ENCODE measurements around the gene RAD51D.

The RAD51D gene

GRCh38 chr17:35084987-35085386, 34.7 kb downstream of the RAD51D start:
- no peak for DNase-seq (ENCODE audit: low read depth, low spot score)
- Histone ChIP-seq H3K27me3 (ENCODE audit: insufficient read depth, insufficient read length) (no peaks in the 10 kb centered on the region), H3K4me3 (ENCODE audit: insufficient read length, low read depth) (no peak overlapping the region), H3K36me3 (ENCODE audit: insufficient read depth, insufficient read length, low read length) (no peaks in the 10 kb centered on the region), H3K9ac (ENCODE audit: insufficient read length, low read depth) (no peak overlapping the region), H3K9me3 (ENCODE audit: insufficient read depth, low read length) (no peaks in the 10 kb centered on the region), H3K4me1 (ENCODE audit: insufficient read depth, insufficient read length) (peaks cover 3% of the 10 kb centered on the region)
- TF ChIP-seq SUZ12 (IDR thresholded peaks at IDR 0.05; ENCODE audit: extremely low read depth, insufficient read depth, insufficient read length) (no peak), YY1 (IDR thresholded peaks at IDR 0.05; ENCODE audit: insufficient read depth, insufficient read length) (no peak), ZNF274 (IDR thresholded peaks at IDR 0.05; ENCODE audit: low read depth, low read length) (no peak)

GRCh38 chr17:35083071-35083470, 36.6 kb downstream of the RAD51D start:
- no peak overlapping the region for H3K9ac ChIP-seq (ENCODE audit: insufficient read length, low read depth)
- H3K4me1 ChIP-seq (ENCODE audit: insufficient read depth, insufficient read length) = no peaks in the 10 kb centered on the region
- H3K36me3 ChIP-seq (ENCODE audit: insufficient read depth, insufficient read length, low read length) = no peaks in the 10 kb centered on the region
- DNase-seq (ENCODE audit: low read depth, low spot score) = no peak
- TF ChIP-seq ZNF274 (IDR thresholded peaks at IDR 0.05; ENCODE audit: low read depth, low read length) (no peak), YY1 (IDR thresholded peaks at IDR 0.05; ENCODE audit: insufficient read depth, insufficient read length) (no peak), SUZ12 (IDR thresholded peaks at IDR 0.05; ENCODE audit: extremely low read depth, insufficient read depth, insufficient read length) (no peak)
- H3K4me3 ChIP-seq (ENCODE audit: insufficient read length, low read depth) = no peak overlapping the region
- H3K27me3 ChIP-seq (ENCODE audit: insufficient read depth, insufficient read length) = no peaks in the 10 kb centered on the region
- H3K9me3 ChIP-seq (ENCODE audit: insufficient read depth, low read length) = no peaks in the 10 kb centered on the region

- no peaks in the 10 kb centered on the region for H3K9me3 ChIP-seq (ENCODE audit: insufficient read depth, low read length)
- no peaks in the 10 kb centered on the region for H3K27me3 ChIP-seq (ENCODE audit: insufficient read depth, insufficient read length)
- no peak overlapping the region for H3K4me3 ChIP-seq (ENCODE audit: insufficient read length, low read depth)
- TF ChIP-seq YY1 (IDR thresholded peaks at IDR 0.05; ENCODE audit: insufficient read depth, insufficient read length) (no peak), SUZ12 (IDR thresholded peaks at IDR 0.05; ENCODE audit: extremely low read depth, insufficient read depth, insufficient read length) (no peak), ZNF274 (IDR thresholded peaks at IDR 0.05; ENCODE audit: low read depth, low read length) (no peak)
- H3K9ac ChIP-seq (ENCODE audit: insufficient read length, low read depth) = no peak overlapping the region
- no peaks in the 10 kb centered on the region for H3K4me1 ChIP-seq (ENCODE audit: insufficient read depth, insufficient read length)
- no peaks in the 10 kb centered on the region for H3K36me3 ChIP-seq (ENCODE audit: insufficient read depth, insufficient read length, low read length)
- no peak for DNase-seq (ENCODE audit: low read depth, low spot score)
Measured at GRCh38 chr17:35082073-35082657, 37.5 kb downstream of the RAD51D start.

GRCh38 chr17:35081638-35082037, 38.0 kb downstream of the RAD51D start:
- Histone ChIP-seq H3K36me3 (ENCODE audit: insufficient read depth, insufficient read length, low read length) (no peaks in the 10 kb centered on the region), H3K4me1 (ENCODE audit: insufficient read depth, insufficient read length) (no peaks in the 10 kb centered on the region), H3K4me3 (ENCODE audit: insufficient read length, low read depth) (no peak overlapping the region), H3K27me3 (ENCODE audit: insufficient read depth, insufficient read length) (no peaks in the 10 kb centered on the region), H3K9ac (ENCODE audit: insufficient read length, low read depth) (no peak overlapping the region), H3K9me3 (ENCODE audit: insufficient read depth, low read length) (no peaks in the 10 kb centered on the region)
- DNase-seq (ENCODE audit: low read depth, low spot score) = no peak
- TF ChIP-seq ZNF274 (IDR thresholded peaks at IDR 0.05; ENCODE audit: low read depth, low read length) = no peak
- no peak for TF ChIP-seq YY1 (IDR thresholded peaks at IDR 0.05; ENCODE audit: insufficient read depth, insufficient read length)

GRCh38 chr17:35080536-35080935, 39.1 kb downstream of the RAD51D start:
- TF ChIP-seq SUZ12 (IDR thresholded peaks at IDR 0.05; ENCODE audit: extremely low read depth, insufficient read depth, insufficient read length) (no peak), ZNF274 (IDR thresholded peaks at IDR 0.05; ENCODE audit: low read depth, low read length) (no peak), YY1 (IDR thresholded peaks at IDR 0.05; ENCODE audit: insufficient read depth, insufficient read length) (no peak)
- H3K9ac ChIP-seq (ENCODE audit: insufficient read length, low read depth) = no peak overlapping the region
- H3K4me3 ChIP-seq (ENCODE audit: insufficient read length, low read depth) = no peak overlapping the region
- no peaks in the 10 kb centered on the region for H3K4me1 ChIP-seq (ENCODE audit: insufficient read depth, insufficient read length)
- no peaks in the 10 kb centered on the region for H3K36me3 ChIP-seq (ENCODE audit: insufficient read depth, insufficient read length, low read length)
- no peaks in the 10 kb centered on the region for H3K27me3 ChIP-seq (ENCODE audit: insufficient read depth, insufficient read length)
- DNase-seq (ENCODE audit: low read depth, low spot score) = no peak
- no peaks in the 10 kb centered on the region for H3K9me3 ChIP-seq (ENCODE audit: insufficient read depth, low read length)

GRCh38 chr17:35079547-35080423, 39.9 kb downstream of the RAD51D start:
- Histone ChIP-seq H3K36me3 (ENCODE audit: insufficient read depth, insufficient read length, low read length) (no peaks in the 10 kb centered on the region), H3K4me1 (ENCODE audit: insufficient read depth, insufficient read length) (no peaks in the 10 kb centered on the region), H3K9ac (ENCODE audit: insufficient read length, low read depth) (no peak overlapping the region), H3K4me3 (ENCODE audit: insufficient read length, low read depth) (no peak overlapping the region), H3K9me3 (ENCODE audit: insufficient read depth, low read length) (no peaks in the 10 kb centered on the region), H3K27me3 (ENCODE audit: insufficient read depth, insufficient read length) (no peaks in the 10 kb centered on the region)
- TF ChIP-seq YY1 (IDR thresholded peaks at IDR 0.05; ENCODE audit: insufficient read depth, insufficient read length) (no peak), SUZ12 (IDR thresholded peaks at IDR 0.05; ENCODE audit: extremely low read depth, insufficient read depth, insufficient read length) (no peak), ZNF274 (IDR thresholded peaks at IDR 0.05; ENCODE audit: low read depth, low read length) (no peak)
- DNase-seq (ENCODE audit: low read depth, low spot score) = no peak

GRCh38 chr17:35076874-35077273, 42.8 kb downstream of the RAD51D start:
- no peak overlapping the region for H3K4me3 ChIP-seq (ENCODE audit: insufficient read length, low read depth)
- H3K36me3 ChIP-seq (ENCODE audit: insufficient read depth, insufficient read length, low read length) = no peaks in the 10 kb centered on the region
- H3K9ac ChIP-seq (ENCODE audit: insufficient read length, low read depth) = no peak overlapping the region
- no peak for DNase-seq (ENCODE audit: low read depth, low spot score)
- H3K4me1 ChIP-seq (ENCODE audit: insufficient read depth, insufficient read length) = no peaks in the 10 kb centered on the region
- H3K27me3 ChIP-seq (ENCODE audit: insufficient read depth, insufficient read length) = no peaks in the 10 kb centered on the region
- no peaks in the 10 kb centered on the region for H3K9me3 ChIP-seq (ENCODE audit: insufficient read depth, low read length)
- TF ChIP-seq YY1 (IDR thresholded peaks at IDR 0.05; ENCODE audit: insufficient read depth, insufficient read length) = no peak
- TF ChIP-seq ZNF274 (IDR thresholded peaks at IDR 0.05; ENCODE audit: low read depth, low read length) = no peak
- TF ChIP-seq SUZ12 (IDR thresholded peaks at IDR 0.05; ENCODE audit: extremely low read depth, insufficient read depth, insufficient read length) = no peak
